ENCODE measurements around the gene ALKBH3.

The ALKBH3 gene

DNA sequence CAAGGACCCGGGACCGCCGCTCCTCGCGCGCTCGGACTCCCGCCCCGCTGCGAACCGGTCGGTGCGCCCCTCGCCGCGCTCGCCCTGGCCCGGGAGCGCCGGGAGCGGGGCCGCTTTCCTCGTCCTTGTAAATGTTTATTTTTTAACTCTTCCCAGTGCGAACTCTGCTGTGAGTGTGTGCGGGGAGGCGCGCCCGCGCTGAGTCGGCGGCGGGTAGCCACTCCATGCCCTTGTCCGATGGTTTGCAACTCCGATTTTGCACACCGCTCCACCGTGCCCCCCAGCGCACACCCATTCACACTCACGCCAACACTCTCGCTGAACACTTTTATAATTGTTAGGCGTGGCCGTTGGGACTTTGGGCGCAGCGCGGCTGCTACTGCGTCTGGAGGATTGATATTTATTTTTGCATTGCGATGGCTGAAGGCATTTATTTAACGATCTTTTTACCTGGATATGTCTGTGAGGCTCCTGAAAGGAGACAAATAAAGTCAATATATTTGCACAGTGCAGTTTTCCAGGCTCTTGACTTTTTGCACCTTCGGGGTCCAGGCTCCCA is 62.8 kb downstream of the ALKBH3 start:
- DNase-seq: peak; percentile 67

DNA sequence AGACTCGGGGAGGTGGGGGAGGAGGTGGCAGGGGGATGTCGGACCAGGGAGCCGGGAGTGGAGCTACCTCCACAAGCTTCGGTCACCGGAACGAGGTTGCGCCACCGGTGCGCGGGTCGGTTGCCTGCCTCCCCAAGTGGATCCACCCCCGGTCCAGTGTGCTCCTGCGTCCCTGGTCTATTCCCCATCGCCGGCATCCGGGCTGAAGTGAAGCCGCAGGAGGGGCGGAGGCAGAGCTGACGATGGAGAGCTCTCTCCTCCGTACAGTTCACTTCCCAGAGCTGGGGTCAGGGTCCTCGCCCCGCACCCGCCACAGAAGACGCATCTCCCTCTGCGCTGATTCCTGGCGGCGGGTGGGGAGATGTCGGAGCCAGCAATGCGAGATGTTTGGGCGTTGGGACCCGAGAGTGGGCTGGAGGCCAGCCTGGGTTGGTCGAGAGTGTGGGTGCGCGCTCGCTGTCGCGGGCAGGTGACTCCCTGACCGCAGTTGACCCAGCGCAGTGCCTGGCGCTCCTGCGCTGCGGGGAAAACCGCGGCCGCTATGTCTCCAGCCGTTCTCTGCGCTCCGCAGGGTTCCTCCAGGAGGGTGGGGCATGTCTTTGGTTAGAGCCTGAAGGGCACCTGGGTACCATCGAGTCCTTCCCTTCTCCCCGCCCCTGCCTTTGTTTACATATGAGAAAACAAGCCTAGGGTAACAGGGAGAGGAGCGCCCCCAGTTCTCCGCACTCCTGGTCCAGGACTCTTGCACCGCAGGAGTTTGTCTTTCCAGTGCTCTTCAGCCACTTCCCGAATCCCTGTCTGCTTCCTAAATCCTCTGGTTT is 63.5 kb downstream of the ALKBH3 start:
- peak; percentile 44 for DNase-seq

- peak; percentile 68 for DNase-seq
These were observed 64.2 kb downstream of the ALKBH3 start for GRCh38 chr11:43944761-43945311.

DNA sequence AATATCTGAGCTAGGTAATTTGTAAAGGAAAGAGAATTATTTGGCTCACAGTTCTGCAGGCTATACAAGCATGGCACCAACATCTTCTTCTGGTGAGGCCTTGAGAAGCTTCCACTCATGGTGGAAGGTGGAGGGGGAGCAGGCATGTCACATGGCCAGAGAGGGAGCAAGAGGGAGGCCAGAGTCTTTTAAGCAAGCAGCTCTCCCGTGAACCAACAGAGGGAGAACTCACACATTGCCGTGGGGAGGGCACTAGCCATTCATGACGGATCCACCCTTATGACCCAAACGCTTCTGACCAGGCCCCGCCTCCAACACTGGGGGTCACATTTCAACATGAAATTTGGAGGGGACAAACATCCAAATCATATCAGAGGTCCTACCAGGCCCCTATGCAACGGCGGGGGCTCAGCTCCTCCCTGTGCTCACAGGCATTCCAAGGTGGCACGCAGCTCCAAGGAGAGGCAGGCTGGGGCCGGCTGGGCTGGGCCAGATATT is 66.4 kb downstream of the ALKBH3 start:
- peak; percentile 44 for DNase-seq

DNA sequence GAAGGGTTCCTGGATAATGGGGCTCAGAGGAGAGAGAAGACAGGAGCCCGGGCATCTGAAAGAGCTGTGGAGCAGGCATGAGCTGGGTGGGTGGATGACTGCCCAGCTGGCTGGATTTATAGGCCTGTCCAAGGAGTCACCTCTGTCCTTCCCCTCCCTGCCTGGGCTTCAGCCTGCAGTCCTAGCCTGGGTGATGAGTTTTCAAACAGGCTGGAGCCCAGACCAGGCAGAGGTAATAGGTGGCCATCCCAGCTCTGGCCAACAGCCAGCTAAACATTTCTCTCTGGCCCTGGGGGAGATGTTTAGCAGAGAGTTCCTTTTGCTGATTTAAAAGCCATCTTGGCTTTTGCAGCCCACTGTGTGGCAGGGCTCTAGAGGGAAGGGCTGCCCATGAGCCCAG is 67.2 kb downstream of the ALKBH3 start:
- DNase-seq: peak; percentile 38

DNA sequence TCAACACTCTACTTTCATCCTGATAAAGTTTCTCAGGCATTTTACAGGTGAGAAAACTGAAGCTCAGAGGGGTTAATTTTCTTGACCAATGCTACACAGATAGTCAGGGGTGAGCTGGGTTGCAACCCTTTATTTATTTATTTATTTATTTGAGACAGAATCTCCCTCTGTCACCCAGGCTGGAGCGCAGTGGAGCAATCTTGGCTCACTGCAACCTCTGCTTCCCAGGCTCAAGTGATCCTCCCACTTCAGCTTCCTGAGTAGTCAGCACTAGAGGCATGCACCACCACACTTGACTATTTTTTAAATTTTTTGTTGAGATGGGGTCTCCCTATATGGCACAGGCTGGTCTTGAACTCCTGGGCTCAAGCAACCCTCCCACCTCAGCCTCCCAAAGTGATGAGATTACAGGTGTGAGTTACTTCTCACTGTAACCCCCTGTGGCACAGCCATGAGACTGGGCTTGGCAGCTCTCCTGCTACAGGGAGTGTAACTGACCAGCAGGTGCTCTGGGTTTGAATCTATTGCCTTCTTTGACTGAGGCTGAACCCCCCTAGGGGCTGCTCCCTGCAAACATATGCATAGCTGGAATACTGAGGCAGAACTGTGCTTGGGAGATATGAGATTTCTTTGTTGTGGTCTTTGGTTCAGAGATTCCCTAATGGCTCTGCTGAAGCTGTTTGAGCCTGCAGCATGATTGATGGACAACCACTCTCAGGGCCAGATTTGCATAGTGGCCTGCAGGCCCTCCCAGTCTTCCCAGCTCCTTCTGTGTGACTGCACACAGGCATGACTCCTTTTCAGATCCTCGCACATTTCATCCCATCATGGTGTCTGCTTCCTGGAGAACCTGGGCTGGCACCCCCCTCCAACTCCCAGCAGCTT is 68.0 kb downstream of the ALKBH3 start:
- DNase-seq: peak; percentile 27

GRCh38 chr11:43950311-43950855 is 69.8 kb downstream of the ALKBH3 start:
- DNase-seq: no peak

- DNase-seq: peak; percentile 61
These were observed 70.6 kb downstream of the ALKBH3 start for GRCh38 chr11:43951231-43951630.

GRCh38 chr11:43952020-43952400 is 71.4 kb downstream of the ALKBH3 start:
- no peak for DNase-seq

DNA sequence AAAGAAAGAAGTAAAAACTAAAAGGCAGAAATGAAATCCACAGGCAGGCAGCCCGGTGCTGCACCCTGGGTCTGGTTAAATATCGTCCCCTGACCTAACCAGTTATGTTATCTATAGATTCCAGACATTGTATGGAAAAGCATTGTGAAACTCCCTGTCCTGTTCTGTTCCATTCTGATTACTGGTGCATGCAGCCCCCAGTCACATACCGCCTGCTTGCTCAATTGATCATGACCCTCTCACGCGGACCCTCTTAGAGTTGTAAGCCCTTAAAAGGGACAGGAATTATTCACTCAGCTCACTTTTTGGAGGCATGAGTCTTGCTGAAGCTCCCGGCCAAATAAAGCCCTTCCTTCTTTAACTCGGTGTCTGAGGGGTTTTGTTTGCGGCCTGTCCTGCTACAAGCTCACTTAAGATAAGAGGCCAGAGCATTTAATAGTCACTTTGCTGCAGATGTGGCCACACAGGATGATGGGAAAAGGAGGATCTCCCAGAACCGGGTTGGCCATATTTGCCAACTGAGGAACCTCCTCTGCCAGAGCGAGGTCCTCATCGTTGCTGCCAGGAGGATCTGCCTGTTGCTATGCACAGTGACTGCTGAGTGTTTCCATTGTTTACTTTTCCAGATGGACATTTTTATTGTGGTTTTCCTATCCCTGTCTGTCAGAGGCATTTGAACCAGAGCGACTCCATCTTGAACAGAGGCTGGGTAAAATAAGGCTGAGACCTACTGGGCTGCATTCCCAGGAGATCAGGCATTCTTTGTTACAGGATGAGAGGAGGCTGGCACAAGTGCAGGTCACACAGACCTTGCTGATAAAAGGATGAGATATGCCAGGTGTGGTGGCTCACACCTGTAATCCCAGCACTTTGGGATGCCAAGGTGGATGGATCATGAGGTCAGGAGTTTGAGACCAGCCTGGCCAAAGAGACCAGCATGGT is 72.0 kb downstream of the ALKBH3 start:
- peak; percentile 31 for DNase-seq

DNA sequence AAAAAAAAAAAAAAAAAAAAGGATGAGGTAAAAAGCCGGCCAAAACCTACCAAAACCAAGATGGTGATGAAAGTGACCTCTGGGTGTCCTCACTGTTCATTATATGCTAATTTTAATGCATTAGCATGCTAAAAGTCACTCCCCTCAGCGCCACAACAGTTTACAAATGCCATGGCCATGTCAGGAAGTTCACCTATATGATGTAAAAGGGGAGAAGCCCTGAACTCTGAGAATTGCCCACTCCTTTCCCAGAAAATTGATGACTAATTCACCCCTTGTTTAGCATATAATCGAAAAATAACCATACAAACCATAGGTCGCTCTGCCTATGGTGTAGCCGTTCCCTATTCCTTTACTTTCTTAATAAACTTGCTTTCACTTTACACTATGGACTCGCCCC is 72.9 kb downstream of the ALKBH3 start:
- no peak for DNase-seq

GRCh38 chr11:43954241-43954640 is 73.6 kb downstream of the ALKBH3 start:
- DNase-seq: peak; percentile 23

- no peak for DNase-seq
These were observed 74.9 kb downstream of the ALKBH3 start for GRCh38 chr11:43955381-43956118.

DNA sequence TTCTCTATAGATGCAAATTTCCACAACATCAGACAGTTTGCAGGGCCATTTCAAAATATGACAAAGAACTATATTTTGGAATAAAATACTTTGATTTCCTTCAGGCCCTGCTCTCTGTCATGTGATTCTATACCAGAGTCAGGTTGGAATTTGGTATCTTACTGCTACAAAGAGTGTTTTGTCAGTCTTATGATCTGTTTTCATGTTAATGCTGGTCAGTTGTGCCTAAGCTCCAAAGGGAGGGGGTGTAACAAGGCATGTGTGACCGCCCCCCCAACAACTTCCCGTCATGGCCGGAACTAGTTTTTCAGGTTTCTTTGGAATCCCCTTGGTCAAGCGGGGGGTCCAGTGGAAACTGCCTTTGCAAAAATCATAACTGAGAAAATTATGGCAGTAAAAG is 76.9 kb downstream of the ALKBH3 start:
- no peak for DNase-seq

- DNase-seq: no peak
These were observed 78.8 kb downstream of the ALKBH3 start for GRCh38 chr11:43959321-43959995.

DNA sequence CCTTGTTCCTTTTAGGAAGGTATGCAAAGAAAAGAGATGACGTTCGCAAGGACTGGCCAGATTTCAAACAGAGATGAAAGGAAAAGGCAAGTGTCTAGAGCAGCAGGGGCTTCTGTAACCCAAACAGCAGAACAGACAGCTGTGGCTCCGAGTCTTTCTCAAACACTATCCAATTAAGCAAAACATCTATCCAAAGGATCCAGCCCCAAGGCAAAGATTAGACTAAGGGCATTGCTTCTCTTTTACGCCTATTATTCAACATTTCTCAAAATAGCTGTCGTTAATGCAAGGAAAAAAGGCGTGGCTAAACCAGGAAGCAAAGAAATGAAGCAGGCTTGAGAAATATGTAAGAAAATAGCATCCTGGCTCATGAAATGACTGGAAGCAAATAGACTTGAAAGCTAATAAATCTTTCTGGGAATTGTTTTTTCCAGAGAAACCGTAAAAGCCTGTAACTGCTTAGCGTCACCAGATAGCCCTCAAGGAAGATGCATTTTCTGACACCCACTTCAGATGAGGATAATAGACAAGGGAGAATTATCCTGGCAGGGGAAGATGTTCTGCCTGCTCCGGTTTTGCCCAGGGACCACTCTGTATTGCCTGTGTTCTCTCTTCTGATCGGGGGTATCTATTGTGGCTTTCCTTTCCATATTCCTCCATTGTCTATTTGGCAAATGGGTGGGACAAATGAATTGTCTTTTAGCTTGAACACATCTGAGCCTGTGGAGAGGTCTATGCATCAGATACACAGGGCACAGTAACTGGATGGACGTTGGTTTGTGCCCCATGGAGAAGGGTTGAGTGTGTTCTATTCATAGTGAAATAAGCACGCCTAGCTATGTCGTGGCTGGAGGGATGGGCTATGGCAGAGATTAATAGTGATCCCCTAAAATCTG is 82.0 kb downstream of the ALKBH3 start:
- no peak for DNase-seq

GRCh38 chr11:43963279-43963620 is 82.6 kb downstream of the ALKBH3 start:
- DNase-seq: no peak

- no peak for DNase-seq
These were observed 87.0 kb downstream of the ALKBH3 start for GRCh38 chr11:43967661-43968060.

DNA sequence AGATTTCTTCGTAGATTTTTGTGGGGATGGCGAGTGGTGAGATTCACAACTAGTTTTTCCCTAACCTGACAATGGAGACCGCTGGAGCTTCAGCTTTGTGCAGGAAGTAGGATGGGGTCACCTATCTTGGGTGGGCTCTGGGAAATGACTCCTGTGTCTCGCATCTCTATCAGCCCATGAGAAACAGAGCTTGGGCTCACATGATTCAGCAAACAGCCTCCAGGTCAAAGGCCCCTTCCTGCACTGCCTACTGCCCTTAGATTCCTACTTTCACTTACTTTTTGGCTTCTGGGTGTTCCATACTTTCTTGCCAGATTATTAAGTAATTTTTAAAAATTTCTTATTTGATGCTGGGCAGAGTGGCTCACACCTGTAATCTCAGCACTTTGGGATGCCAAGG is 88.1 kb downstream of the ALKBH3 start:
- peak; percentile 33 for DNase-seq
